ENCODE data around the gene PKN2. TPM values are rescaled to one million over a fixed set of nuclear protein-coding genes. Genes with fewer than 3 reads are reported as not detected.
A peak's percentile ranks its signal among the peaks of the same experiment; 100 is the strongest.

PKN2 gene
- total RNA-seq, 4 donors from 2014 or later = 47.5 to 89.9 (median 55.5) TPM

- intact Hi-C loops (cut with DNase I) = no loop called here
- H3K9me3 ChIP-seq = no peaks in the 10 kb centered on the region
Observed at GRCh38 chr1:88673446-88673845, 10.6 kb upstream of the PKN2 start.

GRCh38 chr1:88678405-88678804, 5.7 kb upstream of the PKN2 start:
- intact Hi-C loops (cut with DNase I) = no loop called here
- WGBS, 2 donors = 82 to 84% methylated on average over 3 of the region's 3 CpGs
- Histone ChIP-seq H3K36me3 (no peaks in the 10 kb centered on the region), H3K4me3 (replicated peaks in 1 of 3) (no peak overlapping the region), H3K9me3 (no peaks in the 10 kb centered on the region), H3K27me3 (no peaks in the 10 kb centered on the region), H3K4me1 (peaks cover 6 to 8% of the 10 kb centered on the region in 2 donors), H3K27ac (no peak overlapping the region)
- TF ChIP-seq CTCF (IDR thresholded peaks at IDR 0.05) (no peak), POLR2A (IDR thresholded peaks at IDR 0.05) (no peak)
- no peak for DNase-seq

More at GRCh38 chr1:88673446-88673845, 10.6 kb upstream of the PKN2 start:
- TF ChIP-seq POLR2A (IDR thresholded peaks at IDR 0.05) = no peak
- TF ChIP-seq CTCF (IDR thresholded peaks at IDR 0.05) = no peak
- Histone ChIP-seq H3K4me3 (replicated peaks in 1 of 3) (no peak overlapping the region), H3K27me3 (no peaks in the 10 kb centered on the region), H3K36me3 (no peaks in the 10 kb centered on the region), H3K27ac (no peak overlapping the region), H3K4me1 (no peaks in the 10 kb centered on the region)
- DNase-seq = no peak

- TF ChIP-seq CTCF (IDR thresholded peaks at IDR 0.05) = no peak
- H3K36me3 ChIP-seq = no peaks in the 10 kb centered on the region
- H3K4me3 ChIP-seq (replicated peaks in 1 of 3) = no peak overlapping the region
- no peaks in the 10 kb centered on the region for H3K9me3 ChIP-seq
- no peaks in the 10 kb centered on the region for H3K27me3 ChIP-seq
- no peak overlapping the region for H3K27ac ChIP-seq
- peaks cover 6 to 12% of the 10 kb centered on the region in 2 donors for H3K4me1 ChIP-seq
- 77 to 90% methylated on average over 3 of the region's 3 CpGs for WGBS, 2 donors
- DNase-seq = no peak
- intact Hi-C loops (cut with DNase I) = no loop called here
Observed at GRCh38 chr1:88680471-88680870, 3.6 kb upstream of the PKN2 start.

- TF ChIP-seq POLR2A (IDR thresholded peaks at IDR 0.05) (no peak), CTCF (IDR thresholded peaks at IDR 0.05) (no peak)
- no peak overlapping the region for H3K4me3 ChIP-seq (replicated peaks in 1 of 3)
- H3K4me1 ChIP-seq = peaks cover 11 to 18% of the 10 kb centered on the region in 2 donors
- H3K36me3 ChIP-seq = no peaks in the 10 kb centered on the region
- WGBS, 2 donors = 94 to 97% methylated on average over 3 of the region's 3 CpGs
- intact Hi-C loops (cut with DNase I) = no loop called here
- H3K27me3 ChIP-seq = no peaks in the 10 kb centered on the region
- no peak overlapping the region for H3K27ac ChIP-seq
- no peak for DNase-seq
- no peaks in the 10 kb centered on the region for H3K9me3 ChIP-seq
Observed at GRCh38 chr1:88680911-88681622, 3.0 kb upstream of the PKN2 start.

- WGBS, 2 donors = 0 to 1% methylated on average over 32 to 36 of the region's 58 CpGs
- H3K27me3 ChIP-seq = no peaks in the 10 kb centered on the region
- peak overlapping the region; percentile 92 to 96 (median 95) for H3K27ac ChIP-seq
- H3K36me3 ChIP-seq = no peaks in the 10 kb centered on the region
- intact Hi-C loops (cut with DNase I) = no loop called here
- TF ChIP-seq POLR2A (IDR thresholded peaks at IDR 0.05) = peak in 1 of 2 donors; percentile 26
- TF ChIP-seq CTCF (IDR thresholded peaks at IDR 0.05) = peak in 1 of 6 experiments; percentile 0
- peak; percentile 64 to 72 for DNase-seq
- no peaks in the 10 kb centered on the region for H3K9me3 ChIP-seq
- peak overlapping the region; percentile 51 to 99 (median 85) for H3K4me3 ChIP-seq (replicated peaks in 1 of 3)
- H3K4me1 ChIP-seq = peaks cover 21 to 22% of the 10 kb centered on the region in 2 donors
Observed at GRCh38 chr1:88684482-88685258, 597 bp downstream of the PKN2 start.

Data from thyroid gland (tissue), 4 donors.